HG02610 (cell line): ENCODE data around the gene GARIN5B.

ENCODE experiments used
- ATAC-seq: cut with Tn5 transposase; IDR thresholded peaks from one replicate; pipeline ENCODE4 v1.9.1; 2021; ENCODE audit warnings: mild to moderate bottlenecking, moderate library complexity; ENCODE audit not compliant: unreplicated experiment

GARIN5B gene

DNA sequence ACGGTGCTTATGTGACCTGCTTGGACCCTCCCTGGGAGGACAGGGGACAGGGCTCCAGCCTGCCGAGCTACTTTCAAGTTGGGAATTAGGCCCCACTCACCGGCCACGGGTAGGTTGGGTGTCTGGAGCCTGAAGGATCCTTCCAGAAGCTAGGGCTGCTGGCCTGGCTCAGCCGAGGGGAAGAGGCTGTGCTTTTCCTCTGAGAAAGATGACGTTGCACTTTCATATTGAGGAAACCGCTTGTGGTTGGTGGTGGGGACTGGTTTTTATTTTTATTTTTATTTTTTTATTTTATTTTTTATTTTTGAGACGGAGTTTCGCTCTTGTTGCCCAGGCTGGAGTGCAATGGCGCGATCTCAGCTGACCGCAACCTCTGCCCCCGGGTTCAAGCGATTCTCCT lies 37.9 kb downstream of the GARIN5B start, which contains the start of gene TMEM150B:
Gene TMEM150B, minus strand, starts transcription at position 170 of the 400 bp plus-strand sequence. CDS start 4,305 bp downstream, outside the sequence.
- no peak for ATAC-seq

DNA sequence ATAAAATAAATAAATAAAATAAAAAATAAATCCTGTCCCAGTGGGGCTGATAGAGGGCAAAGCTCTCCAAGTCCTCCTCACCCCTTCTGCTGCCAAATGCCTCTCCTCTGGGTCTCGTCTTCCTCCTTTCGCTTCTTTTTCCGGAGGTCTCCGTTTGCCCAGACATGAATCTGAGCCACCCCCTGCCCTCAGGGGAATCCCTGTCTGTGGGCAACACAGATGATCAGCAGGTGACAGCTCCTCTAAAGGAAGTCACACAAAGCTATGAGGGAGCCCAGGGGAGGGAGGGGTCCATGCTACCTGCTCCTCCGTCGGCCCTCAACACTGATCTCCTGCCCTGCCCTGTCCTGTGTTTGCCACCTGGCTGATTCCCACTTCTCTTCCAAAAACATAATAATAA lies 38.4 kb downstream of the GARIN5B start:
- no peak for ATAC-seq

DNA sequence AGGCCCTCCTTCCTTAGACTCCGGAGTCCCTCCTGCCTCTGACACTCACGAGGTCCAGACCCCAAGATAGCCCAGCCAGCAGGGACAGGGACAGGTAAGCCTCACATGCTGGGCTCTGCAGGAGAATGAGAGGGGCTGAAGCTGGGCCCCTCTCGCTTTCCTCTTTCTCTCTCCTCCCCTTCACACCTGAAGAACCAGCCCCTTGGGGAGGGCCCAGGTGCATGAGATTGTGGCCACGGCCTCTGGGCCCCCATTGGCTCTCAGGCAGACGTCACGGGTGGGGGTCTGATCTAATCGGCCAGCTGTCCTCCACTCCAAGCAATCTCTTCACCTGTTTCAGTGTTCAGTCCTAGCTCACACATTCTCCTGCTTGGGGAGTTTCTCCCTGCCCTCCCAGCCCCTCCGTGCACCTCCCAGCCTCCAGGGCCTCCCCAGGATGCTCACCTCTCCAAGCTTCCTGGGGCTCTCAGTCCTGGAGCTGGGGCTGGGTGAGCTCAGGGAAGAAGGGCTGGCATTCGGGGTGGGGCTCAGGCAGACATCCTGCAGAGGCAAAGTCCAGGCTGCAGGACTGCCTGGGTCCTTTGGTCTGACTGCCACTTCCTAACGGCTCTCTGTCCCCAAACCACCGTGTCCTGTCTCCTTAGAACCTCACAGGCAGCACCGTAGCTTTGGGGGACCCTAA lies 40.7 kb downstream of the GARIN5B start:
- ATAC-seq = no peak

DNA sequence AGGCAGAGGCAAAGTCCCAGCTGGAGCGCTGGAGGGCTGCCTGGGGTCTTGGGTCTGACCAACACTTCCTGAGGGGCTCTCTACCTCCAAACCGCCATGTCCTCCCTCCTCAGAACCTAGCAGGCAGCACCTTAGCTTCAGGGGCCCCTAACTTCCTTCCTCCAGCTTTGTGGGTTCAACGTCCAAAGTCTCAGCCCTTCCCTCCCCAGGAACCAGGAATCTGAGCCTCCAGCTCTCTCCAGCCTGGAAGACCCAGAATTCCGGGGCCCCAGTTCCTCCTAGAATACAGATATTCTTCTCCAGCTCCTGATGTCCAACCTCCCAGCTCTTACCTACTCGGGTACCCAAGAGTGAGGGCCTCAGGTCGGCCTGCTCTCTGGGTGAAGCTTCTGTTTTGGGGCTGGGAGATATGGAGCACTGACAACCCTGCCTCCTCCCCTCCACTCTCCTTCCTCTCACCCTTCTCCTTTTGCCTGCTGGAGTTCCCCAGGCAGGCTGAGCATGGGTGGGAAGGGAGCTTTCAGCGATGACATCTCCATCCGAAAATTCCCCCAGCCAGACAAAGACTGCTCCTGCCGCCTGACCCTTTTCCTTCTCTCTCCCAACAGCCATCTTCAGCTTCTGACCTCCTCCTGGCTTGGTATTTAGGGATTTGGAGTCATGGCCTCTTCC lies 41.5 kb downstream of the GARIN5B start:
- no peak for ATAC-seq

DNA sequence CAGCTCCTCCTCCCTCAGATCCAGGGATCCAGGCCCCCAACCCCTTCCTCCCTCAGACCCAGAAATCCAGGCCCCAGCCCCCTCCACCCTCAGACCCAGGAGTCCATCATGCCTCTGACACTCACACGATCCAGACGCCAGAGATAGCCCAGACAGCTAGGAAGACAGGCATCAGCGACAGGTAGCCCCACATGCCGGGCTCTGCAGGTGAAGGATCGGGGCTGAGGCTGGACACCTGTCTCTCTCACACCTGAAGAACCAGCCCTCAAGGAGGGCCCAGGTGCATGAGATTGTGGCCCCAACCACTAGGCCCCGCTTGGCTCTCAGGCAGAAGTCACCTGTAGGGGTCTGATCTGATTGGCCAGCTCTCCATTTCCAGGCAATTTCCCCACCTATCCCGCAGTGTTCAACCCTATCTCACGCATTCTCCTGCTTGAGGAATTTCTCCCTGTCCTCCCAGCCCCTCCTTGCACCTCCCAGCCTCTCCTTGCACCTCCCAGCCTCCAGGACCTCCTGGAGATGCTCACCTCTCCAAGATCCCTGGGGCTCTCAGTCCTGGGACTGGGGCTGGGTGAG lies 42.1 kb downstream of the GARIN5B start:
- no peak for ATAC-seq

DNA sequence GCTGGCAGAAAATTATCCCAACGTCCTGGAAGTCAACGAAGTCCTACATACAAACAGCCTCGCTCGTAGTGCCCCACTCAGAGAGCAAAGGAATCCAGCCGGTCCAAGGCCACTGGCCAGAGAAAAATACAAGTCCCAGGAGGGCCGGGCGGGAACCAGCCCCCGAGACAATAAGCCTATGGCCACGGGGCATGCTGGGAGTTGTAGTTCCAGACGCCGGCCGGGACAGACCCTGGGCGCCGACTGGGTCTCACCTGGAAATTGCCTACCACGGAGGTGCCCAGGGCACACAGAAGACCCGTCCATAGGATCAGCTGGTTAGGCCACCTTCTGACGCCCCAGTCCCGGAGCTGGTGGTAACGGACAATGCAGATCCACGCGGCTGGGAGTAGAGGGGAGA lies 43.3 kb downstream of the GARIN5B start:
- ATAC-seq = no peak

DNA sequence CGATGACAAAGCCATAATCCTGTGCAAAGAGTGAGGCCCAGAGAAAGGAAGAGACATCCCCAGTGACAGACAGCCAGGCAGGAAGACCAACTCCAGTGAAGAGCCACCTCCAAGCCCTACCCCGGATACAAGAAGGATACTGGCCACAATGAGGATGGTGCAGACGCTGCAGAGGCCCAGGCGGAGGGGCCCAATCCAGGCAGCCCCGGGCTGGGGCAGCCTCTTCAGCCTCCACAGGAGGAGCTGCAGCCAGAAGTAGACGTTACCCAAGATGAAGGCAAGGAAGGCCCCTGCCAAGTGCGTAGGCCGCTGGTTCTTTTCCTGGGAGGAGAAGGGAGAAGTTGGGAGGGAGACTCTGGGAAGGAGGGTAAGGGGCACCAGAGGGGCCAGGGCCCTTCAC lies 46.4 kb downstream of the GARIN5B start:
- ATAC-seq = no peak

DNA sequence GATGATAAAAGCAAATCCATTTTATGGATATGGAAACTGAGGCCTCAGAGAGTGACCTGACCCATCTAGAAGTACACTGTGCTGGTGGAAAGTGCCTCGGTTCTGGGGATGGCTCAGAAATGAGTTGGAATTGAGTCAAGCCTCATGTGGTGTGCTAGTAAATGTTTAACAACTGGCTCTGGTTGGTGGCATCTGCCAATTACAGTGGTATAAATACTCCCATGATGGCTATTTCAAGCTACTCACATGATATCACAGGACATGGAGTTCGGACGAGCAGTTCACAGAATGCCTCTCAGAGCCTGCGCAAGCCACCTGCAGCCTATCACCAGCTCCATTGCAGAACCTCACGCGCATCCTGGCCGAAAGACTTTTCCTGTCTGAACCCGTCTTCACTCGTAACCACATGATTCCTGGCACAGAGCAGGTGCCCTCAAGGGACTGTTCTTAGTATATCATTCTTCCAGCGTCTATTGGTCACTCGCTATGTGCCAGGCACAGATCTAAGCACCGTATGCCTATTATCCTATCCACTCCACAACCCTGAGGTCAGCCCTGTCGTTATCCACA lies 47.0 kb downstream of the GARIN5B start:
- no peak for ATAC-seq

DNA sequence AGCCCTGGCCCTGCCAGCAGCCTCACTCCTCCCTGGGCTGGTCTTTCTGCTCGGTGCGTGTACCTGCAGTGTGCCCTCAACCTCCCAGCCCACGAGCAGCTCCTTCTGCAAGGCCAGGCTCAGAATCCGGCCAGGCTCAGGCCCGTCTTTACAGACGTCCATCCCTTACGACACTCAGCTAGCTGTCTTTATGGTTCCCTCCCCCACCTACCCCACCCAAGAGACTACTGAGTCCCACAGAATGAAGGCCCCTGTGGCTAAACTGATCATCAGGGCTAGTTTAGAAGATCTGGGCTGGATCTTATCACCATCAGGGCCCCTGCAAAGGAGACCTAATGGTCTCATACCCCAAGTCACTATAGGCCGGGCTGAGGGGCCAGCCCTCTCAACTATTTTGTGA lies 48.7 kb downstream of the GARIN5B start:
- ATAC-seq = no peak

DNA sequence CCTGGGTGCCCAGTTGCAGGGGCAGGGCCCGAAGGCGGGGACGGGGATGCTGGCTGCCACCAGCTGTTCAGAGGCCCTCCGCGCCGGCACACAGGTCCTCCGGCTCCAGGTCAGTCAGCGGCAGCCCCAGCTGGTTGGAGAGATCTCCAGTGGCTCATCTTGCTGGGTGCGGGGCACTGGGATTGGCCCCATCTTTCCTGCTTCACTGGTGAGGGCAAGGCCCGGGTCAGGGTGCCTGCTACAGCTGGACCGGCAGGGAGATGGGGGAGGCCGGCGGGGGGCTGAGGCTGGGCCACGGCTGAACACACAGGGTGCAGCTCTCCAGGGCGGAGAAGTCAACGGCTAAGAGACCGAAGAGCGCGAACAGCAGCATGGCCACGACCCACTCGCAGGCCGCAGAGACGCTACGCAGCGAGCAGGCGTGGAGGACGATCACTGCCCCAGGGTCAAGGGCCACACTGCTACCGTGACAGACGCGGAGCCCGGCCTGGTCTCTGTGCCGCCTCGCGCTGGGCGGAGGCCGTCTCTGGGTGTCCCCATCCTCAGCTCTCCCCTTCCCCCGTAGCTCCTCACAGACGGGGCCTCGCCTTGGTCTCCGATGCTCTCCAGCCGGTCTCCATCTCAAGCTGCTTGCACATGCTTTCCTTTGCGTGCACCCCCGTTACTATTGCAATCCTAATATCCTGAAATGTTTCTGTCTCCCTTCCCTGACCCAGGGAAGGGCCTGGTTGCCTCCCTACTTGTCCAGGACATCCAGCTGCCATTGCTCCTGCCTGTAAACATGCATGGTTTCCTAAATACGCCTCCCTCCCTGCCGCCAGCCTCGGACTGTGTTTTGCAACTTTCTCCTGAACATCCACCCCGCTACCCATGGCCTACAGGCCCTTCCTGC lies 50.2 kb downstream of the GARIN5B start:
- no peak for ATAC-seq

DNA sequence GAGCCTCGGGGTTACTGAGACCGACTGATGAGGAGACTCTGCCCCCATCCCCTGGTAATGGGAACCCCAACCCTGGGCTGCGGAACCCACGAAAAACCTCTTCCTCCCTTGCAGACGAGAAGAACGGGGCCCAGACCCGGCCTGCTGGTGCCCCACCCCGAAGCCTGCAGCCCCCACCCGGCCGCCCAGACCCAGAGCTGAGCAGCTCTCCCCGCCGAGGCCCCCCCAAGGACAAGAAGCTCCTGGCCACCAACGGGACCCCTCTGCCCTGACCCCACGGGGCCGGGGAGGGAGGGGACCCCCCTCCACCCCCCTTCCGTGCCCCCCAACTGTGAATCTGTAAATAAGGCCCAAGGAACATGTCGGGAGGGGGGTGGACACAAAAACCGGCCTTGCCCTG lies 51.3 kb downstream of the GARIN5B start:
- ATAC-seq = no peak

DNA sequence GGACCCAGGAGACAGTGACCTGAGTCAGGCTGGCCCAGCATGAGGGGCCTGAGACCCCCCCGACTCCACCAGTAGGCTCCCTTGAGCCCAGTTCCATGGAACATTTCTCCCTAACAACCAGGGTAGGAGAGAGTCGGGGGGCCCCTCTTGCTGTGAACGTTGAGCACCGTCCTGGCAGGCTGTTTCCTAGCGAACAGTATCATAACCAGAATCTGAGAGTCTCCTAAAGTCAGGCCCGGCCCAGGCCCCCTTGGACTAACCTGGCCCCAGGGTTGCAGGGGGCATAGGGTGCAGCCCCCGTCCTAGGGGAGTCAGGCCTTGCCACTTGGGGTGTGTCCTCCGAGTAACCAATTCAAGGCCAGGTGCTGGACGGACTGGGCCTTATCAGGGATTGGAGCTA lies 51.7 kb downstream of the GARIN5B start:
- no peak for ATAC-seq

DNA sequence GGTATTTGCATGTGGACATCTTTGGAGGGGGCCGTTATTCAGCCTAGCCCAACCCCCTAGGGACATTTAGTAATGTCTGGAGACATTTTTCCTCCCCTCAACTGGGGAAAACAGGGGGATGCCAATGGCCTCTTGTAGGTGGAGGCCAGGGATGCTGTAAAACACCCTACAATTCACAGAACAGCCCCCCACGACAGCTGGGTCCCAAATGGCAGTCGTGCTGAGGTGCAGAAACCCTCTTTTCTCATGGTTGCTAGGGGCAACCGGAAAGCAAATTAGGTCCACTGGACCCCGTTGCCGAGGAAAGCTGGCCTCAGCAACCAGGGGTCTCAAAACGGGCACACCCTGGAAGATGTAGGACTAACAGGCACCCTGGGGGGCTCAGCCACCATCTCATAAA lies 52.6 kb downstream of the GARIN5B start:
- ATAC-seq = no peak

DNA sequence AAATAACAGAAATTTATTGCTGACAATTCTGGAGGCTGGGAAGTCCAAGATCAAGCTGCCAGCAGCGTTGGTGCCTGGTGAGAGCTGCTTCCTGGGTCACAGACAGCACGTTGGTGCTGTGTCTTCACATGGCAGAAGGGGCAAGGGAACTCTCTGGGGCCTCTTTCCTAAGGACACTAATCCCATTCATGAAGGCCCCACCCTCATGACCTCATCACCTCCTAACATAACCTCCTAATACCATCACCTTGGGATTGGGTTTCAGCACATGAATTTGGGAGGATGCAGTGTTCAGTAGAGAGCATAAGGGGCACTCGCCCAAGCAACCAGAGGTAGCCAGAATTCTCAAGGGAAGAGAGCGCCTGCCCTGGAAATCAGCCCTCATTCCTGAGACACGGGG lies 53.6 kb downstream of the GARIN5B start:
- no peak for ATAC-seq

DNA sequence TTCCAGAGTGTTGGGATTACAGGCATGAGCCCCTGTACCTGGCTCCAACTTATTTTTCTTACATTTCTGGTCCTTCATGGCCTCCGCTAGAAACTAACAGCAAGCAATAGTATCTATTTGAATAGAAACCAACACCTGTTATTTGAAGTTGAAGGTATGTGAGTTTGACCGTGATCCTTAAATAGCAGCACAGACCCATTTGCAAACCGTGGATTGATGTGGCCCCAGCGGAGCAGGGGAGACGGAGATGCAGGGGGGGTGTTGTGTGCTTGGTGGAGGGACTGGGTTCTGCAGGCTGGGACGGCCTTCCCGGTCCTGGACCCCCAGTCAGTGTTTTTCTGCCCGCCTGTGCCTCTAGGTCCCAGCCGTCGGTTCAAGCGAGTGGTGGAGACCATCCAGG lies 54.8 kb downstream of the GARIN5B start:
- ATAC-seq = no peak

DNA sequence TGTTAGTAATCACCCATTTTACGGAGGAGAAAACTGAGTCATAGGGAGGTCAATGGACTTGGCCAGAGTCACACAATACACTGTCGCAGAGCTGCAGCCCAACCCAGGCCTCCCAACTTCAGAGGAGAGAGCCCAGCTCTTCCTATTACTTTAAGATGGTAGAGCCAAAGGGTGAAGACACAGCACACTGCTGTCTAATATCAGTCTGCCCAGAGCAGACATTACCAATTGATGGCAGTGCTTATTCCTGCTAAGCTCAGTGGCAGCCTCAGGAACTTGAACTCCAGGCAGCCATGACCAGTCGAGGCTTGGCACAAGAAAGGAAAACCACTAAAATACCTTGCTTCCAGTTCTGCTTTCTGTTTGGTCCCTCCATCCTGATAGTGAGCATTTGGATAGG lies 56.3 kb downstream of the GARIN5B start:
- no peak for ATAC-seq

DNA sequence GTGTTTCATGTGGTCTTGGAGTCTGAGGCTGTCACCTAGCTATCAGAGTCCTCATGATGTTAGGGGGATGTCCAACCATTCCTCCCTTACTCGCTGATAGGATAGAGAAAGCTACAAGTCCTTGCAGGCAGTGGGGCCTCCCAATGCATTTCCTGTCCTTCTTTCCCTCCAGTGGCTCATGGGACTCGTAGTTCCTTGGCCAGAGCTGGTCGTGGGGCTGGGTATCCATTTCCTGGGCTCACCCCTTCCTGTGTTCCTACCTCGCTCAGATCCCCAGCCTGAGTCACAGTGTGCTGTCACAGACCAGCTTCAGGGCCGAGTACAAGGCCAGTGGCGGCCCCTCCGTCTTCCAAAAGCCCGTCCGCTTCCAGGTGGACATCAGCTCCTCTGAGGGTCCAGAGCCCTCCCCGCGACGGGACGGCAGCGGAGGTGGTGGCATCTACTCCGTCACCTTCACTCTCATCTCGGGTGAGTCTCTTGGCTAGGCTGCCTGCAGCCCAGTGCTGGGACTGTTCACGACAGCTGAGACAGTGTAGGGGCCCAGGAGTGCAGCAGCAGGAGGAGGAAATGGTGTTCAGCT lies 57.0 kb downstream of the GARIN5B start:
- no peak for ATAC-seq

DNA sequence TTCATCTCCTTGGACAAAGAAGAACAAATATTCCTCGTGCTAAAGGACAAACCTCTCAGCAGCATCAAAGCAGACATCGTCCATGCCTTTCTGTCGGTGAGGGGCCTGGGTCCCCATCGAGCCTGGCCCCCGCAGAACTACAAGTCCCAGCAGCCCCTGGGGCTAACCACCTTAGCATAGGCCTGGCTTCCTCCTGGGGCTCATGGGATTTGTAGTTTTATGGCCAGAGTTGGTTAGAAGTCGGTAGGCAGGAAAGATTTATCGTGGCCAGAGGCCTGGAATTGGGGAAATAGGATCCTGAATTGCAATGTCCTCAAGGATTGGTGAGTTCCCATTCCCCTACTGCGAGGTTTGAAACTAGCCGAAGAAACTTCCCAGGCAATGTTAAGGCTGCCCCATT lies 57.6 kb downstream of the GARIN5B start:
- no peak for ATAC-seq

DNA sequence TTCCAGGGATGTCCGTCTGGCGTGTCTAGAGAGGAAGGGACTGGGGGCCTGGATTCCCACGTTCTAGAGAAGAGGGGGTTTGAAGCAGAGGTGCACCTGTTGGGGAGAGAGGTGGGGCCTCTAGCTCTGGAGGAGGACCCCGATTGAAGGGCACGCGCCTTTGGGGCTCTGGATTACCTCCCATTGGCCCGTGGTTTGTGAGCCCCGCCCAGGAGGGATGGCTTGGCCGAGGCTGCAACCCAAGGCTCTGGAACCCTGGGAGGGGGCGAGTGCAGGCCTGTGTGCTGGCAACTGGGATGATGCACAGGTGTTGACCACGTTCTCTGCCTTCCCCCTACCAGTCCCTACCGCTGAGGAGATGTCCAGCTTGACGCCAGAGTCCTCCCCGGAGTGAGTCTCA lies 58.1 kb downstream of the GARIN5B start:
- no peak for ATAC-seq
